Measurements from ENCODE around the gene NLE1.
"Not testable (repeated sequence)": the region's sequence is repeated elsewhere in the genome, so short reads cannot be mapped to it uniquely, and the experiment has no call there.

Gene NLE1

DNA sequence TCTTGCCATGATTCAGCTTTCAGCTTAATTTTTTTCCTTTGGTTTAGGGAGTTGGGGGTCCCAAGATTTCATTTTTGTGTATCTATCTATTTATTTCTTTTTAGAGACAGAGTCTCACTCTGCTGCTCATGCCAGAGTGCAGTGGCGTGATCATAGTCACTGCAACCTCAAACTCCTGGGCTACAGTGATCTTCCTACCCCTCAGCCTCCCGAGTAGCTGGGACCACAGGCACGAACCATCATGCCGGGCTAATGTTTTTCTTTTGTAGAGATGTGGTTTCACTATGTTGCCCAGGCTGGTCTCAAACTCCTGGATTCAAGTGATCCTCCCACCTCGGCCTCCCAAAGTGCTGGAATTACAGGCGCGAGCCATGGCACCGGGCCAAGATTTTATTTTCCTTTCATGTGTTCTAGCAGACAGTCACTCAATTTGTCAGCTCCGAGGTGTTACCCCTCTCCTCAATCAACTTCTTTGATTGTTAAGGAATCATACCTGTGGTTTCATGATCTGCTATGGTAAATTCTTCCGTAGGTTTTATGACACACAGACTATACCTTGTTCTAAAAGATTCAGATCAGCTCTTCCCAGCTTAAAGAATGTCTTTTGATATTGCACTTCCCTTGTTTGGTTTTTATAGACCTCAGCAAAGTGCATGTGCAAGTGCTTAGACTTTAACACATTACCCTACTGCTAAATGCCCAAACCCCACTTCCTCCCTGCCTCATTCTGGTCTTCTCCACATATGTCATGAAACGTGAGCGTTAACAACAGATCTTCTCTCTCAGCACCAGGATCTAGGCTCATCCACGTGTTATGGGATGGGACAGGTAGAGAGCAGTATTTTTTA, 18.5 kb upstream of the NLE1 start:
- peak overlapping the region; percentile 12 for H3K4me3 ChIP-seq (ENCODE audit: low read depth, low read length)
- peak; percentile 74 for DNase-seq (ENCODE audit: low read depth)
- TF ChIP-seq, protein P1, sequence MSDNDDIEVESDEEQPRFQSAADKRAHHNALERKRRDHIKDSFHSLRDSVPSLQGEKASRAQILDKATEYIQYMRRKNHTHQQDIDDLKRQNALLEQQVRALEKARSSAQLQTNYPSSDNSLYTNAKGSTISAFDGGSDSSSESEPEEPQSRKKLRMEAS (IDR thresholded peaks at IDR 0.05; ENCODE audit: low read depth, low read length): peak; percentile 64; the same call in 1 of the 2 replicates
- TF ChIP-seq POLR2A (IDR thresholded peaks at IDR 0.05; ENCODE audit: extremely low read depth, insufficient read length): no peak

DNA sequence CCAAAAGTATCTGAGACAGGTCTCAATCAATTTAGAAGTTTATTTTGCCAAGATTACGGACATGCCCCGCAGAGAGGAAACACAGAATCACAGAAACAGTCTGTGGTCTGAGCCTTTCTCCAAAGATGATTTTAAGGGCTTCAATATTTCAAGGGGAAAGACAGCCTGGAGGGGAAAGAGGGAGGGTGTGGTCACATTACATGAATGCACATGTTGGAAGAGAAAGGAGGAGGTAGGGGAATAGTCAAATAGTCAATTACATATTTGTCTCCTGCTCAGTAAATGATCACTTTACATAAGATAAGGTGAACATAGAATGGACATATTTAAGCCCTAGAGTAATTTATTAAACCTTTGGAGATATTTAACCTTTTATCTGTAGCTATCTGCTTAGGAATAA, 17.8 kb upstream of the NLE1 start:
- H3K4me3 ChIP-seq (ENCODE audit: low read depth, low read length): no peak overlapping the region
- TF ChIP-seq, protein P1 (IDR thresholded peaks at IDR 0.05; ENCODE audit: low read depth, low read length): no peak
- no peak for TF ChIP-seq POLR2A (IDR thresholded peaks at IDR 0.05; ENCODE audit: extremely low read depth, insufficient read length)
- TF ChIP-seq, protein P2, sequence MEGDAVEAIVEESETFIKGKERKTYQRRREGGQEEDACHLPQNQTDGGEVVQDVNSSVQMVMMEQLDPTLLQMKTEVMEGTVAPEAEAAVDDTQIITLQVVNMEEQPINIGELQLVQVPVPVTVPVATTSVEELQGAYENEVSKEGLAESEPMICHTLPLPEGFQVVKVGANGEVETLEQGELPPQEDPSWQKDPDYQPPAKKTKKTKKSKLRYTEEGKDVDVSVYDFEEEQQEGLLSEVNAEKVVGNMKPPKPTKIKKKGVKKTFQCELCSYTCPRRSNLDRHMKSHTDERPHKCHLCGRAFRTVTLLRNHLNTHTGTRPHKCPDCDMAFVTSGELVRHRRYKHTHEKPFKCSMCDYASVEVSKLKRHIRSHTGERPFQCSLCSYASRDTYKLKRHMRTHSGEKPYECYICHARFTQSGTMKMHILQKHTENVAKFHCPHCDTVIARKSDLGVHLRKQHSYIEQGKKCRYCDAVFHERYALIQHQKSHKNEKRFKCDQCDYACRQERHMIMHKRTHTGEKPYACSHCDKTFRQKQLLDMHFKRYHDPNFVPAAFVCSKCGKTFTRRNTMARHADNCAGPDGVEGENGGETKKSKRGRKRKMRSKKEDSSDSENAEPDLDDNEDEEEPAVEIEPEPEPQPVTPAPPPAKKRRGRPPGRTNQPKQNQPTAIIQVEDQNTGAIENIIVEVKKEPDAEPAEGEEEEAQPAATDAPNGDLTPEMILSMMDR (IDR thresholded peaks at IDR 0.05; ENCODE audit: low read depth, low read length): no peak
- no peak for TF ChIP-seq MYC (IDR thresholded peaks at IDR 0.05; ENCODE audit: low read depth, low read length)
- no peak for DNase-seq (ENCODE audit: low read depth)

DNA sequence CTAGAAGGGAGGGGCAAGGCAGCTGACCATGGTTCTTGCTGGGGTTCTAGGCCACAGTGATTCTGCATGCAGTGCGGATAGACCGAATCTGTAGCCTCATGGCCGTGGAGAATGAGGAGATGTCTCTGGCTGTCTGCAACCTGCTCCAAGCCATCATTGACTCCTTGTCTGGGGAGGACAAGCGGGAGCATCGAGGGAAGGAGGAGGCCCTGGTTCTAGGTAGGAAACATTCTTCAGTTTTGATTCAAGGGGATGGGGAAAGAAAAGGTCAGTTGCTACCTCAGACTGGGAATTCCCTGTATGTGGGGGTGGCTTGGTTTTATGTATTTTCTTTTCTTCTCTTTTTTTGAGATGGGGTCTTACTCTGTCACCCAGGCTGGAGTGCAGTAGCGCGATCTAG, 13.1 kb upstream of the NLE1 start:
- no peak for DNase-seq (ENCODE audit: low read depth)
- H3K4me3 ChIP-seq (ENCODE audit: low read depth, low read length): no peak overlapping the region
- TF ChIP-seq POLR2A (IDR thresholded peaks at IDR 0.05; ENCODE audit: extremely low read depth, insufficient read length) (no peak), MYC (IDR thresholded peaks at IDR 0.05; ENCODE audit: low read depth, low read length) (no peak)
- TF ChIP-seq, protein P2 (IDR thresholded peaks at IDR 0.05; ENCODE audit: low read depth, low read length): no peak
- TF ChIP-seq, protein P1 (IDR thresholded peaks at IDR 0.05; ENCODE audit: low read depth, low read length): no peak

DNA sequence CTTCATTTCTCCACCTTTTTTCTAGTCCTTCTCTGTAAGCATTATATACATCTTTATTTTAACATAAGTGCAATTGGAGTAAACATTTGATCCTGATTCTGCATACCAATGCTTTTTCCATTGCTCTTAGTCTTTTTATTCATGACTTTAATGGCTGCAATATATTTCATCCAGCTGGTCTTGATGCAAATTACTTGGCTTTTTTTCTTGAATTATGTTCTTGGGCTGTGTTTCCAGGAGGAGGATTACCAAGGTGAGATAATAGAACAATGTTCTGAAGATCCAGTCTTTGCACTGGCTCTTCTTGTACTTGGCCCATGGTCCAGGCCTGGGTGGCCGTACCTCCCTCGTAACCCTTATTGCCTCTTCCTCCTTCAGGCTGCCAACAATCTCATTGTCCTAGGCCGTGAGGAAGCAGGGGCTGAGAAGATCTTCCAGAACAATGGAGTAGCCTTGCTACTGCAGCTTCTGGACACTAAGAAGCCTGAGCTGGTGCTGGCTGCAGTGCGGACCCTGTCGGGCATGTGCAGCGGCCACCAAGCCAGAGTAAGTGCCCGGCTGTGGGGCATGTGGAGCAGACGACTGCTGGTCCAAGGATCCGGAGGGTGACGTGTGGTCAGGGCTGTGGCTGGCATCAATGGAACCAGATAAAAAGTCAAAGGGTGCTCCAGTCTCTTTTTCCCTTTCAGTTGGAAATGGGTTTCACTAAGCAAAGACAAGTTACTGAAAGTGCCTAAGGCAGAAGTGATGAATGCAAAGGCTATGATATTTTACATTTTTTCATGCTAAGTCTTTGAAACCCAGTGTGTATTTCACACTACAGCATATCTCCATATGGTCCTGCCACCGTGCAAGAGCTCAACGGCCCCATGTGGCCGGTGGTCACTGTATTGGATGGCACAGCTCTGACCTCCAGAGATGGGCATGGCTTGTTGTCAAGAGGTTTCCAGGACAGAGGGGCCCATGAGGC, 12.4 kb upstream of the NLE1 start:
- DNase-seq (ENCODE audit: low read depth): no peak
- TF ChIP-seq, protein P1 (IDR thresholded peaks at IDR 0.05; ENCODE audit: low read depth, low read length): no peak
- TF ChIP-seq POLR2A (IDR thresholded peaks at IDR 0.05; ENCODE audit: extremely low read depth, insufficient read length) (no peak), MYC (IDR thresholded peaks at IDR 0.05; ENCODE audit: low read depth, low read length) (no peak)
- TF ChIP-seq, protein P2 (IDR thresholded peaks at IDR 0.05; ENCODE audit: low read depth, low read length): no peak

DNA sequence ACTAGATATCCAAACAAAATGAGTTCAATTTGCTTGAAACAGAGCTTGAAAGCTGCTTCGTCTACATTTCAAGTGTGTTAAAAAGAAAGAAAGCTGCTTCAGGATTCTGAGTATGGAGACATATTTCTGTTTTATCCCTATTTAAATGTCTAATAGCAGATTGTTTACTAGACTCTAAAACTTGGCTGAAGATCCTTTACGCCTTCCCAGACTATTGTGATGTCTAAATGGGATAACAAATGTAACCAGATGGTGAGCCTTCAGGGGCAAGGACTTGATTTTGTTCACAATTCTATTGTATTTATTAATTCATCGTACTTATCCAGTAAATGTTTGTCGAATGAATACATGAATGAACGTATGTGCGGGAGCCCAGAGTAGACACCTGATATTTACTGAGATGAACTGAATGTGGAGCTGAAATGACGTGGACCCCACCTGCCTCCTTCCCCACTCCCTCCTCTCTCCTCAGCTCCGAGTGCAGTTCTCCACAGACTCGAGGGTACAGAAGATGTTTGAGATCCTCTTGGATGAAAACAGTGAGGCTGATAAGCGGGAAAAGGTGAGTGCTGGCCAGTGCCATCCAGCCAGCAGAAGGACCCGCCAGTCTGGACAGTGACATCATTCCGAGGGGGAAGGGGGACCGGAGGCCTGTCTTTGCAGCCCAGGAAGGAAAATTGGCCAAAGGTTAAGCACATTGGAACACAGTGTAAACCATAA, 10.5 kb upstream of the NLE1 start:
- H3K4me3 ChIP-seq (ENCODE audit: low read depth, low read length): no peak overlapping the region
- no peak for DNase-seq (ENCODE audit: low read depth)
- no peak for TF ChIP-seq MYC (IDR thresholded peaks at IDR 0.05; ENCODE audit: low read depth, low read length)
- TF ChIP-seq, protein P2 (IDR thresholded peaks at IDR 0.05; ENCODE audit: low read depth, low read length): no peak
- no peak for TF ChIP-seq POLR2A (IDR thresholded peaks at IDR 0.05; ENCODE audit: extremely low read depth, insufficient read length)
- TF ChIP-seq, protein P1 (IDR thresholded peaks at IDR 0.05; ENCODE audit: low read depth, low read length): no peak

More for the DNA sequence above, 12.4 kb upstream of the NLE1 start:
- no peak overlapping the region for H3K4me3 ChIP-seq (ENCODE audit: low read depth, low read length)

DNA sequence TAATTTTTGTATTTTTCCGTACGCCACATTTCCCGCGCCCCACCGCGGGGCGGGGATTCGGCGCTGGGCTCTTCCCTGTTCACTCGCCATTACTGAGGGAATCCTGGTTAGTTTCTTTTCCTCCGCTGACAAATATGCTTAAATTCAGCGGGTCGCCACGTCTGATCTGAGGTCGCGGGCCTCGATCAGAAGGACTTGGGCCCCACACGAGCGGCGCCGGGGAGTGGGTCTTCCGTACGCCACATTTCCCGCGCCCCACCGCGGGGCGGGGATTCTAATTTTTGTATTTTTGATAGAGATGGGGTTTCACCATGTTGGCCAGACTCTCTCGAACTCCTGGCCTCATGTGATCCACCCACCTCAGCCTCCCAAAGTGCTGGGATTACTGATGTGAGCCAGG, 9.0 kb upstream of the NLE1 start:
- not testable (repeated sequence) for DNase-seq (ENCODE audit: low read depth); H3K4me3 ChIP-seq (ENCODE audit: low read depth, low read length)

Data from NB4 (cell line).